HG02981 (cell line): ENCODE results near the gene TMEM131L.
"Not testable (repeated sequence)": the region's sequence is repeated elsewhere in the genome, so short reads cannot be mapped to it uniquely, and the experiment has no call there.

Experiments
- ATAC-seq: cut with Tn5 transposase; IDR thresholded peaks from one replicate; pipeline ENCODE4 v1.9.1; 2021; ENCODE audit warnings: mild to moderate bottlenecking, moderate library complexity; ENCODE audit not compliant: unreplicated experiment

The TMEM131L gene

GRCh38 chr4:153572609-153573008 lies 106.4 kb downstream of the TMEM131L start:
- no peak for ATAC-seq

- no peak for ATAC-seq
Observed at GRCh38 chr4:153573221-153573620, 107.1 kb downstream of the TMEM131L start.

DNA sequence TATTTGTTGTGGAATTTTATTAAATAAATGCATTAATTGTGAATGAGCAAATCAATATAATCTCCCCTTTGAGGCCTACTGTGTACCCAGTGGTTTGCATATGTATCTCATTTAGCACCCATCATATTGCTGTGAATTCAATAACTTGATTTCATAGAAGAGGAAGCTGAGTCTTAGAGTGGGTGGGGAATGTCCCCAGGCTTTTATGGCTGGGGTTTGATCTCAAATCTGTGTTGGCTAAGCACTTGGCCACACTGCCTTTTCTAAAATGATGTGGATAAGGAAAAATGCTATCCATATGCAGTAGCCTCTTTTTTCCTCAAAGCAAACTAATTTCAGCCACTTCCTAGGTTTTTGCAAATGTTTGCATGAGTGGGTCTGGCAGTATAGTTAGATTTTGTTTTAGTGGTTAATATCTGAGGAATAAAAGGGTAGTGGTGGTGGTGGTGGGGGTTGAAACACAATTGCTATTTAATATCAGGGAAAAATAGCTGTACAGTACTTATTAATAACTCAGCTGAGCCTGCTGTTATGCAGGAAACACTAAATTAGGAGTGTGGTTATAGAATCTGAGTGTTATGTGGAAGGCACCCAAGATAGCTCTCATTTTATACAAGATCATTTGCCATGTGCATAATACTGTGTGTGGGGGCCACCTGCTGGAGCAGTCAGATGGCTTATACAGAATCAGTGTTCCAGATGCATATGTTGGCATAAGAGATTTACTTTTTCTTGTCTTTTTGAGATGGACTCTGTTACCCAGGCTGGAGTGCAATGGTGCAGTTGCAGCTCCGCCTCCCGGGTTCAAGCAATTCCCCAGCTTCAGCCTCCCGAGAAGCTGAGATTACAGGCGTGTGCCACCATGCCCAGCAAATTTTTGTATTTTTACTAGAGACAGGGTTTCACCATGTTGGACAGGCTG lies 108.0 kb downstream of the TMEM131L start:
- ATAC-seq: peak; percentile 38

- ATAC-seq: no peak
Observed at GRCh38 chr4:153576443-153576774, 110.2 kb downstream of the TMEM131L start.

- no peak for ATAC-seq
Observed at GRCh38 chr4:153577053-153577452, 110.9 kb downstream of the TMEM131L start.

DNA sequence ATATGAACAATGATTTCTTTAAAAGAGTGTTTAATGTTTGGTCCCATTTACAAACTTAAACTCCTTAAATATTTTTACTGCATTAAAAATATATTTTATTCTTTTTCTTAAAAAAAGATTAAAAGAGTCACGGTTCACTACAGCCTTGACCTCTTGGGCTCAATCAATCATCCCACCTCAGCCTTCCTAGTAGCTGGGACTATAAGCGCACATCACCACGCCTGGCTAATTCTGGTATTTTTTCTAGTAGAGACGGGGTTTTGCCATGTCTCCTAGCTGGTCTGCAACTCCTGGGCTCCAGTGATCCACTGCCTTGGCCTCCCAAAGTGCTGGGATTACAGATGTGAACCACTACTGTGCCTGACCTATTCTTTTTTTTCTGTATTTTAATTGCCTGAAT lies 113.2 kb downstream of the TMEM131L start:
- no peak for ATAC-seq

DNA sequence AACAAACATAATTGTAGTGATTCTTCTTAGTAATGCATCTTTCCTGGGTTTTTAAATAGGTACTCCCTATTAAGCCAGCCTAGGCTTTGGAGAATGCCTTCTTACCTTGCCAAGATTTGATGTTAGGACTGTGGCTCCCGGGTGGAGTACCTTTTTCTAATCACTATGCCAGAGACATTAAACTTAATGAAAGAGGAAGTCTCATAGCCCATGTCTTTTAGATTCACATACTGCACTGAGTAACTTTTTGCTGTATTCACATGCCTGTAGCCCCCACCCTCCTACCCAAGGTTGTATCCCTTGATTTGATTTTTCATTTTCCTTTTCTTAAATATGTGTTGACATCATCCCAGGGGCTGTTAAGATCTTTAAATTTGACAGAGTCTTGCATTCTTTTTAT lies 113.7 kb downstream of the TMEM131L start:
- no peak for ATAC-seq

GRCh38 chr4:153582954-153583702 lies 117.0 kb downstream of the TMEM131L start:
- ATAC-seq: no peak

GRCh38 chr4:153585026-153585425 lies 118.9 kb downstream of the TMEM131L start:
- no peak for ATAC-seq

- ATAC-seq: no peak
Observed at GRCh38 chr4:153589703-153590595, 123.8 kb downstream of the TMEM131L start.

DNA sequence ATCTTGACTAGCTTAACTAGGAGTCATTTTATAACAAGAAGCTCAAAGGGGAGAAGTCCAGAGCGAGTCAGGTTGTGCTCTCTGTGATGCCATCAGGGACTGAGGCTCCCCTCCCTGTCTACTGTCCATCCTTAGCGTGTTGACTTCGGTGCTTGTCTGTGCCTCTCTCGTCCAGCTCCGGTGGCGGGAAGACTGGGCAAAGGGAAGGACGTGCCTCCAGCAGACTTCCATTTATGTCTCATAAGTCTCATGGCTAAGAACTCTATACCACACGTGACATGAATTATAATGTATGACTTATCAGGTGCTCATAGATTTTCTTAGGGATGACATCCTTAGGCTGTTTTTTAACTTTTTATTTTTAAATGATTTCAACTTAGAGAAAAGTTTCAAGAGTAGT lies 125.3 kb downstream of the TMEM131L start:
- no peak for ATAC-seq

DNA sequence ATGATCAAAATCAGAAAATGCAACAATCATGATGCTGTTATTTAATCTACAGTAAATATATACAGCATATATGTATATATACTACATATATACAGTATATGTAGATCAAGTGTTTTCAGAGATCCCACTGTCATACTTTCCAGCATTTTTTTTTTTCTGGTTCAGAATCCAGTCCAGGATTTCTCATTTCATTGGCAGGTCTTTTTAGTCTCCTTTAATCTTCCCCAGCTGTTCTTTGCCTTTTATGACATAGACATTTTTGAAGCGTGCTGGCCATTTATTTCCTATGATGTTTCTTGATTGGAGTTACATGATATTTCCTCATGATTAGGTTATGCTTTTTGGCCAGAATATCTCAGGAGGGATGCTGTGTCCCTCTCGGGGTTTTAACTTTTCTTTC lies 125.9 kb downstream of the TMEM131L start:
- ATAC-seq: no peak

DNA sequence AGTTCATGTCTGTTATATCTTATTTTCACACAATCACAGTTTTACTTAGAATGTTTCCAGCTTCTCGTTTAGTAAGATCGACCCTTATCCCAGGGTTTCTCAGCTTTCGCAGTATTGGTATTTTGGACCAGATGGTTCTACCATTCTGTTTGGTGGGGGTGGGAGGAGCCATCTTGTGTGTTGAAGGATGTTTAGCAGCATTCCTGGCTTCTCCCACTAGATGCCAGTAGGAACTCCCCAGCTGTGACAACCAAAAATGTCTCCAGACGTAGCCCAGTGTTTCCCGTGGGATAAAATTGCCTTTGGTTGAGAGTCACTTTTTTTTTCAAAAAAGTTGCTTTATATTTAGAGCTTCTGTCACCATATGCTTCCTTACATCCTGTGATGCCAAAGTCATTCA lies 127.0 kb downstream of the TMEM131L start:
- no peak for ATAC-seq

DNA sequence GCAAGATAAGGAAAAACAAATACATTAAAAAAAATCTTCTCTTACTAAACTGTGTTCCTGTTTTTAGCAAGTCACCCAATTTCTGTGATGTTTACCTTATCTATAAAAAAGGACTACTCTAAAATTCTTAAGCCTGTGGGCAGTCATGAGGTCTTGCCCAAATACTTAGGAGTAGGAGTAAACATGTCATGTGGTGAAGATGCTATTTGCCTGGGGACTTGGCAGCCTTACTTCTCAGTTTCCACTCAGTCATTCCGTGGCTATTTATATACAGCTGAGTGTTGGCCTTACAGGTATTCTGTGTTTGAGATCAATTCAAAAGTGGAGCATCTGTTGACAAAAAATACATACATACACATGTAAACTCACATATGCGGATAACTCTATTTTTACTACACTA lies 128.1 kb downstream of the TMEM131L start:
- ATAC-seq: no peak

DNA sequence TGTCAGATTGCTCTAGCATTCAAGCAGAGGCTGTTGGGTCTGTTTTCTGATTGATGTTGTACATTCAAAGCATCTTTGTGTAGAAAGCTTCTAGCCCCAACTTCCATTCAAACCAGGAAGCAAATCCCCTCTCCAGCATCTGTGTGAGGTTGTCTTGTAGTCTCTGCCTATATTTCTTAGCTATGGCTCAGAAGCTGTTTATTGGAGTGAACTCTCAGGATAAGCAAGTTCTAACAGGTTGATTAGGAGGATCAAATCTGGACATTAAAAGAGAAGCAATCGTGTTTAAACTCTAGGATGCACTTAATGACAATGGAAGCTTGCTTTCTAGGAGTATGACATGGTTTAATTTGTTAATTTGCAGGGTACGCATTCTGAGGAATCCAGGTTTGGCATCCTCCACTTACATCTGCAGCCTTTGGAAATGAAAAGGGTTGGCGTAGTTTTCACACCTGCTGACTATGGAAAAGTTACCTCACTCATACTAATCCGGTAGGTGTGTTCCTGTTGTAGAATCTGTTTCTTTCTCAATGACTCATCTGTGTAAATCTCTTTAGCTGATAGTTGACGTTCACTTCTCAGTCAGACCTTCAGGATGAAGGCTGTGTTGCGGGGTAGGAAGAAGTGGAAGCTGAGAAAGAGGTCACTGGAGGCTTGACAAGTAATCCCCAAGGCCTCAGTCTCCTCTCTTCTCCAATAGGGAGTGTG lies 129.9 kb downstream of the TMEM131L start:
- ATAC-seq: no peak

DNA sequence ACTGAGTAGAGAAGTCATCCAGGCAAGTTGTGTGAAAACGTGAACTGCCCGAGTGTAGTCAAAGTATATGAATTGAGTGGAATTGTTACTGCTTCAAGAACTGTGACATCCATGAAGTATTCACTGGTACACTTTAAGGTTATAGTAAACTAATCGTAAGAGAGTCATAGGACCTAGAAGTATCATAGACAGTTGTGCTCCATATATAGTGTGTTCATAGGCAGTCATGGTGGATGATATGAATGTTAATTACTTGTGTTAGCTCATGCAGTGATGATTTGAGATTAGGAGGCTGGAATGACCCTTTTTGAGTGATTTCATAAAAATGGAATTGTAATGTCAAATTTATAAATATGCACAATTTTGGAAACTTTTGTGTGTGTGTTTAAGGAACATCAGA lies 136.6 kb downstream of the TMEM131L start:
- ATAC-seq: no peak

GRCh38 chr4:153603258-153603657 lies 137.1 kb downstream of the TMEM131L start:
- ATAC-seq: no peak

GRCh38 chr4:153603835-153604234 lies 137.7 kb downstream of the TMEM131L start:
- no peak for ATAC-seq

GRCh38 chr4:153609070-153609469 lies 142.9 kb downstream of the TMEM131L start:
- not testable (repeated sequence) for ATAC-seq

- ATAC-seq: no peak
Observed at GRCh38 chr4:153610623-153611376, 144.6 kb downstream of the TMEM131L start.
